Measurements from ENCODE around the gene MEOX1.

MEOX1 gene

GRCh38 chr17:43652124-43652480 is 9.6 kb downstream of the MEOX1 start:
- TF ChIP-seq, protein P1, sequence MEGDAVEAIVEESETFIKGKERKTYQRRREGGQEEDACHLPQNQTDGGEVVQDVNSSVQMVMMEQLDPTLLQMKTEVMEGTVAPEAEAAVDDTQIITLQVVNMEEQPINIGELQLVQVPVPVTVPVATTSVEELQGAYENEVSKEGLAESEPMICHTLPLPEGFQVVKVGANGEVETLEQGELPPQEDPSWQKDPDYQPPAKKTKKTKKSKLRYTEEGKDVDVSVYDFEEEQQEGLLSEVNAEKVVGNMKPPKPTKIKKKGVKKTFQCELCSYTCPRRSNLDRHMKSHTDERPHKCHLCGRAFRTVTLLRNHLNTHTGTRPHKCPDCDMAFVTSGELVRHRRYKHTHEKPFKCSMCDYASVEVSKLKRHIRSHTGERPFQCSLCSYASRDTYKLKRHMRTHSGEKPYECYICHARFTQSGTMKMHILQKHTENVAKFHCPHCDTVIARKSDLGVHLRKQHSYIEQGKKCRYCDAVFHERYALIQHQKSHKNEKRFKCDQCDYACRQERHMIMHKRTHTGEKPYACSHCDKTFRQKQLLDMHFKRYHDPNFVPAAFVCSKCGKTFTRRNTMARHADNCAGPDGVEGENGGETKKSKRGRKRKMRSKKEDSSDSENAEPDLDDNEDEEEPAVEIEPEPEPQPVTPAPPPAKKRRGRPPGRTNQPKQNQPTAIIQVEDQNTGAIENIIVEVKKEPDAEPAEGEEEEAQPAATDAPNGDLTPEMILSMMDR (IDR thresholded peaks at IDR 0.05) = no peak
- no peak overlapping the region for H3K27ac ChIP-seq
- H3K4me3 ChIP-seq (ENCODE audit: low read depth in 1 of 2, low read length in 1 of 2) = no peak overlapping the region
- H3K36me3 ChIP-seq = no peaks in the 10 kb centered on the region
- H3K27me3 ChIP-seq = peaks cover 9% of the 10 kb centered on the region
- peaks cover 4 to 11% of the 10 kb centered on the region in 2 experiments for H3K4me1 ChIP-seq (ENCODE audit: control insufficient read depth in 1 of 2, insufficient read depth in 1 of 2, low read depth in 1 of 2, low read length in 1 of 2)
- no peaks in the 10 kb centered on the region for H3K9me3 ChIP-seq

DNA sequence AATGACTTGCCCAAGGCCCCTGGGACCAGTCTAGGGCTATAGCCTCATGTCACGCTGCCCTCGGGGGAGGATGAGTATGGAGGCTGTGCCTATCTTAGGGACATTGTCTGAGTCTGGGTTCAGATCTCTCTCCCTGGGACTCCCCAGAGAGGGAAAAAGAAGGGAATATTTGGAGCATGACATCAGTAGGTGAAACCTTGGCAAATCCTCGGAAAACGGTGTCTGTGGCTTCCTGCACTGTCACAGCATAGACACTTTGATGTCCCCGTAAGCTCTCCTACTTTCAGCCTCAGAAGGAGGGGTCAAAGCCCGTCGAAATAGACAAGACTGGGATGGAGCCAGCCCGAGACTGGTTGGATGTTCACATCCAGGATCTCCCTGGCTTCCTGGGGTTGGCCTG is 11.3 kb downstream of the MEOX1 start:
- H3K4me3 ChIP-seq (ENCODE audit: low read depth in 1 of 2, low read length in 1 of 2) = no peak overlapping the region

DNA sequence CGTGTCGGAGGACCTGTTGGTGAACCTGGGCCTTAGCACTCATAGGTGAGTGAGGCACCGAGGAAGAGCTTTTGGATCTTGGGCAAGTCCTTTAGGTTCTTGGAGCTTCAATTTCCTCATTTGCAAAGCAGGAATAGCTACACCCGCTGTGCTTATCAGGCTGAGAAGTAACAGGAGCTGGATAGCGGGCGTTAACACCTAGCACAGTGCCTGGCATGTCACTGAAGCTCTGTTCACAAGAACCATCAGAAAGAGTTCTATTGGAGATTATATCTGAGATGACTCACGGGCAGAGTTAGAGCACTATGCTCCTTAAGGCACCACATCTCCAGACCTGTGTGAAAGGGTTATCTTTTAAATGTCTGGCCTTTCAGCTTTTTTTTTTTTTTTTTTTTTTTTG is 12.8 kb downstream of the MEOX1 start:
- H3K27ac ChIP-seq = no peak overlapping the region
- no peaks in the 10 kb centered on the region for H3K36me3 ChIP-seq
- peaks cover 41% of the 10 kb centered on the region for H3K27me3 ChIP-seq
- no peaks in the 10 kb centered on the region for H3K9me3 ChIP-seq
- H3K4me1 ChIP-seq (ENCODE audit: control insufficient read depth in 1 of 2, insufficient read depth in 1 of 2, low read depth in 1 of 2, low read length in 1 of 2) = peaks cover 5 to 6% of the 10 kb centered on the region in 2 experiments
- TF ChIP-seq, protein P1 (IDR thresholded peaks at IDR 0.05) = no peak
- H3K4me3 ChIP-seq (ENCODE audit: low read depth in 1 of 2, low read length in 1 of 2) = no peak overlapping the region

More for the DNA sequence above, 11.3 kb downstream of the MEOX1 start:
- H3K4me1 ChIP-seq (ENCODE audit: control insufficient read depth in 1 of 2, insufficient read depth in 1 of 2, low read depth in 1 of 2, low read length in 1 of 2) = peaks cover 5 to 6% of the 10 kb centered on the region in 2 experiments
- no peaks in the 10 kb centered on the region for H3K36me3 ChIP-seq
- H3K27ac ChIP-seq = no peak overlapping the region
- H3K27me3 ChIP-seq = peaks cover 25% of the 10 kb centered on the region
- TF ChIP-seq, protein P1 (IDR thresholded peaks at IDR 0.05) = no peak
- no peaks in the 10 kb centered on the region for H3K9me3 ChIP-seq

GRCh38 chr17:43645765-43646481 is 15.8 kb downstream of the MEOX1 start:
- Histone ChIP-seq H3K9me3 (no peaks in the 10 kb centered on the region), H3K27me3 (peaks cover 52% of the 10 kb centered on the region), H3K4me3 (ENCODE audit: low read depth in 1 of 2, low read length in 1 of 2) (no peak overlapping the region), H3K4me1 (ENCODE audit: control insufficient read depth in 1 of 2, insufficient read depth in 1 of 2, low read depth in 1 of 2, low read length in 1 of 2) (peaks cover 5 to 6% of the 10 kb centered on the region in 2 experiments), H3K27ac (no peak overlapping the region), H3K36me3 (no peaks in the 10 kb centered on the region)
- TF ChIP-seq, protein P1 (IDR thresholded peaks at IDR 0.05) = no peak

GRCh38 chr17:43645450-43645764 is 16.3 kb downstream of the MEOX1 start:
- Histone ChIP-seq H3K9me3 (no peaks in the 10 kb centered on the region), H3K27ac (no peak overlapping the region), H3K4me3 (ENCODE audit: low read depth in 1 of 2, low read length in 1 of 2) (no peak overlapping the region), H3K27me3 (peaks cover 52% of the 10 kb centered on the region), H3K36me3 (no peaks in the 10 kb centered on the region), H3K4me1 (ENCODE audit: control insufficient read depth in 1 of 2, insufficient read depth in 1 of 2, low read depth in 1 of 2, low read length in 1 of 2) (peaks cover 5 to 6% of the 10 kb centered on the region in 2 experiments)
- TF ChIP-seq, protein P1 (IDR thresholded peaks at IDR 0.05) = no peak

All from neutrophil (primary cell).